Hematopoietic multipotent progenitor cell treated with erythropoietin and hydrocortisone succinate and interleukin-3 and kit ligand, for 15 days (in vitro differentiated cells): ENCODE results near the gene DPT.

Experiments used
- DNase-seq: peaks from one replicate; pipeline ENCODE4 v3.0.0-alpha.2; 2015; ENCODE audit warnings: low spot score

Gene DPT

GRCh38 chr1:168698453-168698852 lies 30.6 kb downstream of the DPT start:
- no peak for DNase-seq

- DNase-seq = no peak
Observed at GRCh38 chr1:168697356-168698126, 31.5 kb downstream of the DPT start.

GRCh38 chr1:168696125-168696760 lies 32.8 kb downstream of the DPT start:
- DNase-seq = no peak

- DNase-seq = no peak
Observed at GRCh38 chr1:168693872-168694238, 35.2 kb downstream of the DPT start.

GRCh38 chr1:168693197-168693871 lies 35.7 kb downstream of the DPT start:
- DNase-seq = no peak

GRCh38 chr1:168692472-168692871 lies 36.5 kb downstream of the DPT start:
- no peak for DNase-seq

GRCh38 chr1:168691541-168691940 lies 37.5 kb downstream of the DPT start:
- no peak for DNase-seq

- DNase-seq = no peak
Observed at GRCh38 chr1:168689726-168690602, 39.0 kb downstream of the DPT start.

GRCh38 chr1:168689327-168689657 lies 39.7 kb downstream of the DPT start:
- DNase-seq = no peak

- DNase-seq = no peak
Observed at GRCh38 chr1:168688644-168689326, 40.2 kb downstream of the DPT start.

- DNase-seq = no peak
Observed at GRCh38 chr1:168687816-168688215, 41.2 kb downstream of the DPT start.

GRCh38 chr1:168686666-168687065 lies 42.3 kb downstream of the DPT start:
- no peak for DNase-seq

GRCh38 chr1:168683871-168684270 lies 45.1 kb downstream of the DPT start:
- DNase-seq = no peak

- no peak for DNase-seq
Observed at GRCh38 chr1:168676861-168677260, 52.1 kb downstream of the DPT start.

GRCh38 chr1:168676029-168676812 lies 52.8 kb downstream of the DPT start:
- no peak for DNase-seq

- no peak for DNase-seq
Observed at GRCh38 chr1:168673974-168674683, 54.9 kb downstream of the DPT start.

GRCh38 chr1:168672278-168672677 lies 56.7 kb downstream of the DPT start:
- DNase-seq = no peak

GRCh38 chr1:168671782-168672181 lies 57.2 kb downstream of the DPT start:
- no peak for DNase-seq

GRCh38 chr1:168665975-168666374 lies 63.0 kb downstream of the DPT start:
- no peak for DNase-seq

GRCh38 chr1:168664069-168664834 lies 64.8 kb downstream of the DPT start:
- DNase-seq = no peak
